Skeletal muscle satellite cell (primary cell): ENCODE measurements around the gene NBEAL2.
"Not testable (repeated sequence)": the region's sequence is repeated elsewhere in the genome, so short reads cannot be mapped to it uniquely, and the experiment has no call there.

ENCODE experiments used
- H3K27me3 ChIP-seq: 2 replicates; pipeline ENCODE4 v1.7.0; 2013; ENCODE audit warnings: low read length; ENCODE audit not compliant: control insufficient read depth, insufficient read depth
- H3K36me3 ChIP-seq: 2 replicates; pipeline ENCODE4 v1.7.0; 2013; ENCODE audit warnings: mild to moderate bottlenecking, control low read depth, low read length; ENCODE audit not compliant: insufficient read depth
- H3K4me1 ChIP-seq: 2 replicates; pipeline ENCODE4 v1.7.0; 2013; ENCODE audit warnings: low read length; ENCODE audit not compliant: control insufficient read depth, insufficient read depth
- H3K4me2 ChIP-seq: 2 replicates; pipeline ENCODE4 v1.7.0; 2013; ENCODE audit warnings: mild to moderate bottlenecking, low read length
- H3K4me3 ChIP-seq: 2 replicates; pipeline ENCODE4 v1.7.0; 2013; ENCODE audit warnings: low read length
- H3K9ac ChIP-seq: 2 replicates; pipeline ENCODE4 v1.7.0; 2013; ENCODE audit warnings: mild to moderate bottlenecking, low read depth, low read length, moderate library complexity
- H3K9me3 ChIP-seq: replicated peaks from 2 replicates; pipeline ENCODE4 v1.7.0; 2013; ENCODE audit warnings: mild to moderate bottlenecking, control low read depth, low read length

Gene NBEAL2

GRCh38 chr3:46955801-46956259 lies 23.6 kb upstream of the NBEAL2 start:
- Histone ChIP-seq H3K9ac (no peak overlapping the region), H3K4me2 (no peak overlapping the region), H3K36me3 (no peaks in the 10 kb centered on the region), H3K27me3 (no peaks in the 10 kb centered on the region), H3K9me3 (no peaks in the 10 kb centered on the region), H3K4me1 (peaks cover 22% of the 10 kb centered on the region), H3K4me3 (no peak overlapping the region)

- Histone ChIP-seq H3K4me2 (no peak overlapping the region), H3K9ac (no peak overlapping the region), H3K9me3 (no peaks in the 10 kb centered on the region), H3K27me3 (no peaks in the 10 kb centered on the region), H3K4me1 (peaks cover 28% of the 10 kb centered on the region), H3K4me3 (no peak overlapping the region), H3K36me3 (no peaks in the 10 kb centered on the region)
Measured at GRCh38 chr3:46957092-46957820, 22.2 kb upstream of the NBEAL2 start.

- H3K9ac ChIP-seq: no peak overlapping the region
- H3K36me3 ChIP-seq: no peaks in the 10 kb centered on the region
- no peaks in the 10 kb centered on the region for H3K9me3 ChIP-seq
- H3K4me3 ChIP-seq: no peak overlapping the region
- no peak overlapping the region for H3K4me2 ChIP-seq
- peaks cover 28% of the 10 kb centered on the region for H3K4me1 ChIP-seq
- no peaks in the 10 kb centered on the region for H3K27me3 ChIP-seq
Measured at GRCh38 chr3:46958467-46959160, 20.9 kb upstream of the NBEAL2 start.

- Histone ChIP-seq H3K27me3 (no peaks in the 10 kb centered on the region), H3K9ac (no peak overlapping the region), H3K9me3 (no peaks in the 10 kb centered on the region), H3K36me3 (no peaks in the 10 kb centered on the region), H3K4me2 (no peak overlapping the region), H3K4me3 (no peak overlapping the region), H3K4me1 (peaks cover 28% of the 10 kb centered on the region)
Measured at GRCh38 chr3:46959161-46959511, 20.3 kb upstream of the NBEAL2 start.

GRCh38 chr3:46960081-46960701 lies 19.3 kb upstream of the NBEAL2 start:
- Histone ChIP-seq H3K9ac (peak overlapping the region; percentile 0), H3K4me3 (no peak overlapping the region), H3K36me3 (peaks cover 1% of the 10 kb centered on the region), H3K4me2 (no peak overlapping the region), H3K27me3 (no peaks in the 10 kb centered on the region), H3K9me3 (no peaks in the 10 kb centered on the region), H3K4me1 (peaks cover 27% of the 10 kb centered on the region)

- Histone ChIP-seq H3K4me3 (no peak overlapping the region), H3K27me3 (no peaks in the 10 kb centered on the region), H3K4me1 (peaks cover 27% of the 10 kb centered on the region), H3K4me2 (no peak overlapping the region), H3K9me3 (no peaks in the 10 kb centered on the region), H3K9ac (peak overlapping the region; percentile 0), H3K36me3 (peaks cover 3% of the 10 kb centered on the region)
Measured at GRCh38 chr3:46960835-46961234, 18.6 kb upstream of the NBEAL2 start.

- Histone ChIP-seq H3K4me2 (no peak overlapping the region), H3K4me3 (no peak overlapping the region), H3K4me1 (peaks cover 27% of the 10 kb centered on the region), H3K9me3 (no peaks in the 10 kb centered on the region), H3K9ac (no peak overlapping the region), H3K27me3 (no peaks in the 10 kb centered on the region), H3K36me3 (peaks cover 3% of the 10 kb centered on the region)
Measured at GRCh38 chr3:46962427-46962826, 17.0 kb upstream of the NBEAL2 start.

GRCh38 chr3:46962990-46963389 lies 16.5 kb upstream of the NBEAL2 start:
- no peaks in the 10 kb centered on the region for H3K9me3 ChIP-seq
- no peak overlapping the region for H3K4me3 ChIP-seq
- H3K36me3 ChIP-seq: peaks cover 3% of the 10 kb centered on the region
- H3K4me2 ChIP-seq: no peak overlapping the region
- H3K27me3 ChIP-seq: no peaks in the 10 kb centered on the region
- no peak overlapping the region for H3K9ac ChIP-seq
- peaks cover 27% of the 10 kb centered on the region for H3K4me1 ChIP-seq

- peaks cover 31% of the 10 kb centered on the region for H3K4me1 ChIP-seq
- not testable (repeated sequence) for H3K9ac ChIP-seq, H3K27me3 ChIP-seq
Measured at GRCh38 chr3:46964038-46964590, 15.4 kb upstream of the NBEAL2 start.

GRCh38 chr3:46965151-46965550 lies 14.3 kb upstream of the NBEAL2 start:
- Histone ChIP-seq H3K9me3 (no peaks in the 10 kb centered on the region), H3K36me3 (peaks cover 5% of the 10 kb centered on the region), H3K9ac (no peak overlapping the region), H3K4me1 (peaks cover 21% of the 10 kb centered on the region), H3K4me2 (no peak overlapping the region), H3K4me3 (no peak overlapping the region), H3K27me3 (no peaks in the 10 kb centered on the region)

More at GRCh38 chr3:46964038-46964590, 15.4 kb upstream of the NBEAL2 start:
- H3K36me3 ChIP-seq, H3K4me3 ChIP-seq, H3K4me2 ChIP-seq, H3K9me3 ChIP-seq: not testable (repeated sequence)

GRCh38 chr3:46966811-46967210 lies 12.7 kb upstream of the NBEAL2 start:
- Histone ChIP-seq H3K4me3 (no peak overlapping the region), H3K4me1 (peaks cover 24% of the 10 kb centered on the region), H3K27me3 (no peaks in the 10 kb centered on the region), H3K4me2 (no peak overlapping the region), H3K9ac (no peak overlapping the region), H3K9me3 (no peaks in the 10 kb centered on the region), H3K36me3 (peaks cover 8% of the 10 kb centered on the region)
